HEK293 (cell line): ENCODE measurements around the gene CD40.
A peak's percentile ranks its signal among the peaks of the same experiment; 100 is the strongest.

ENCODE experiments used
- ATF2 ChIP-seq: fragments of 450-650 bp; formaldehyde crosslinking; IDR thresholded peaks from 2 replicates; pipeline ENCODE4 v1.5.1; 2016; ENCODE audit warnings: missing biosample characterization, missing genetic modification characterization, low read depth
- CTCF ChIP-seq: fragments of 450-650 bp; formaldehyde crosslinking; IDR thresholded peaks from 2 replicates; pipeline ENCODE4 v1.5.1; 2016; ENCODE audit warnings: missing biosample characterization, missing genetic modification characterization
- GLI4 ChIP-seq: fragments of 450-650 bp; formaldehyde crosslinking; IDR thresholded peaks from 2 replicates; pipeline ENCODE4 v1.5.1; 2016; ENCODE audit warnings: missing biosample characterization, missing genetic modification characterization
- GLIS2 ChIP-seq: fragments of 450-650 bp; formaldehyde crosslinking; IDR thresholded peaks from 2 replicates; pipeline ENCODE4 v1.5.1; 2016; ENCODE audit warnings: missing biosample characterization, missing genetic modification characterization
- PBX3 ChIP-seq: sonication (generic); formaldehyde crosslinking; IDR thresholded peaks from 2 replicates; pipeline ENCODE4 v1.8.1; 2022; ENCODE audit warnings: mild to moderate bottlenecking, moderate library complexity, missing genetic modification reagents
- REST ChIP-seq: fragments of 450-650 bp; formaldehyde crosslinking; IDR thresholded peaks from 2 replicates; pipeline ENCODE4 v1.5.1; 2016; ENCODE audit warnings: missing biosample characterization, missing genetic modification characterization
- ZFP3 ChIP-seq: fragments of 450-650 bp; formaldehyde crosslinking; IDR thresholded peaks from 2 replicates; pipeline ENCODE4 v1.5.1; 2016; ENCODE audit warnings: low read depth, missing biosample characterization, missing genetic modification characterization
- ZFP41 ChIP-seq: fragments of 450-650 bp; formaldehyde crosslinking; IDR thresholded peaks from 2 replicates; pipeline ENCODE4 v1.5.1; 2016; ENCODE audit warnings: missing biosample characterization, missing genetic modification characterization, borderline replicate concordance
- ZNF175 ChIP-seq: fragments of 450-650 bp; formaldehyde crosslinking; IDR thresholded peaks from 2 replicates; pipeline ENCODE4 v1.5.1; 2016; ENCODE audit warnings: missing biosample characterization, missing genetic modification characterization
- ZNF18 ChIP-seq: fragments of 450-650 bp; formaldehyde crosslinking; IDR thresholded peaks from 2 replicates; pipeline ENCODE4 v1.5.1; 2016; ENCODE audit warnings: missing biosample characterization, missing genetic modification characterization
- ZNF184 ChIP-seq: fragments of 450-650 bp; IDR thresholded peaks from 2 replicates; pipeline ENCODE4 v1.5.1; 2018; ENCODE audit warnings: missing biosample characterization, mild to moderate bottlenecking, missing genetic modification characterization
- ZNF2 ChIP-seq: fragments of 450-650 bp; formaldehyde crosslinking; IDR thresholded peaks from 2 replicates; pipeline ENCODE4 v1.5.1; 2016; ENCODE audit warnings: missing biosample characterization, missing genetic modification characterization
- ZNF214 ChIP-seq: fragments of 450-650 bp; formaldehyde crosslinking; IDR thresholded peaks from 2 replicates; pipeline ENCODE4 v1.5.1; 2017; ENCODE audit warnings: missing biosample characterization, mild to moderate bottlenecking, missing genetic modification characterization, borderline replicate concordance
- ZNF677 ChIP-seq: fragments of 450-650 bp; IDR thresholded peaks from 2 replicates; pipeline ENCODE4 v1.5.0; 2018; ENCODE audit warnings: missing biosample characterization, mild to moderate bottlenecking, missing genetic modification characterization, moderate library complexity

- no peak for TF ChIP-seq REST (tag by site-specific recombination)
- TF ChIP-seq ZNF184 (tag by site-specific recombination): no peak
- TF ChIP-seq CTCF: no peak
- TF ChIP-seq GLI4 (tag by site-specific recombination): no peak
- TF ChIP-seq ZFP41 (tag by site-specific recombination): no peak
- no peak for TF ChIP-seq ZNF175
- TF ChIP-seq ZFP3: no peak
- TF ChIP-seq ATF2 (tag by site-specific recombination): peak; percentile 44; the same call in 1 of the 2 replicates
- TF ChIP-seq ZNF214 (tag by site-specific recombination): no peak
- TF ChIP-seq PBX3 (CRISPR knock-in tag): no peak
- no peak for TF ChIP-seq ZNF18 (tag by site-specific recombination)
- no peak for TF ChIP-seq ZNF2 (tag by site-specific recombination)
- TF ChIP-seq GLIS2 (tag by site-specific recombination): no peak
- TF ChIP-seq ZNF677 (tag by site-specific recombination): no peak
Measured at GRCh38 chr20:46101957-46102356, 16.2 kb upstream of the CD40 start.
